GM19043 (cell line): ENCODE data around the gene DPP10.

ENCODE experiments used
- ATAC-seq: cut with Tn5 transposase; IDR thresholded peaks from one replicate; pipeline ENCODE4 v1.9.1; 2021; ENCODE audit warnings: low read depth; ENCODE audit not compliant: unreplicated experiment

Gene DPP10

DNA sequence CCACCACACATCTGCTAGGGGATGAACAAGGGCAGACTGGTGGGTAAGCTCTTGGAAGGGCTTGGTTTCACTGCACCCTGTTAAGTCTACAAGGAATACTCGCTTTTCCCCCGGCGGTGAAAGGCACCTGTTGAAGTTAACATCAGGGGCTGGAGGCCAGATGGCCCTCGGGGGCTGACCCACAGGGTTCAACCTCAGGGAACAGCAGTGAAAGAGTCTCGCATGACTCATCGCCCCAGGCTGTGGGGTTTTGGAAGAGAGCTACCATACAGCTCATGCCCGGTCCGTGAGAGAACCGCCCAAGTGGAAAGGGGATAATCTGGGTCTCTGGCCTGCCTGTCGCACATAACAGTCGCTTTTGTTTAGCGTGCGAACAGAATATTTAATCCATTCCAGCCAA, 748.0 kb downstream of the DPP10 start:
- ATAC-seq: no peak

DNA sequence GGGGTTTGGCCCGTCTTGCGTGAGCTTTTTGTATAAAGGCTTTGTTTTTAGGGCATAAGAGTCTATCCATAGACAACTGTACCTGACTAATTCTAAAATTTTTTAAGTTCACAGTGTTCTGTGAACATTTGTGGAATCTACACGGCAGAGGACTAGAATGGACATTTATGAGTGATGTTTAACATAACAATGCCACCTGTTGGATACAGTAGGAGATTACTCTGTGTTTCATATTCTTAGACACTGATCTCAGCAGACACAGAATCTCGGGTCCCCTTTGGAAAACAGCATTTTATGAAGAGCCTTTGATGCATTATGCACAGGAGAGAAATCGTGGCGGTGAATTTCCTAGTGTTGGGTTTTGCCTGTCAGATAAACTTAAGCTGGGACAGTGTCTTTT, 752.2 kb downstream of the DPP10 start:
- ATAC-seq: no peak

DNA sequence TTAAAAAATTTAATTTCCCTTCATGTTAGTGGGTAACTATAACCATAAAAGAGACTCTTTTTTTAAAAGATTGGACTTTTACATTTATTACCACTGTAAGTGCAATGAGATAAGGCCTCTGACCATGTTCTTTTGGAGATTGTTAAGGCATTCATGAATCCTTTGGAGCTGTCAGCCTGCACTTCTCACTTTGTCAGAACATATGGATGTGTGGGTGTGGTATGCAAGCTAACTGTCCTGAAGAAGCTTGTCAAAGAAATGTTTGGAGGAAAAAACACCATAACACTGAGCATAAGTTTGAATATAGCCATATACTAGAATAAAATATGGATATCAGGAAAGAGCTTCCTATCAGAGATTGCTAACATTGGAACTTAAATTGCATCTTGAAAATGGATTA, 754.1 kb downstream of the DPP10 start:
- ATAC-seq: no peak

DNA sequence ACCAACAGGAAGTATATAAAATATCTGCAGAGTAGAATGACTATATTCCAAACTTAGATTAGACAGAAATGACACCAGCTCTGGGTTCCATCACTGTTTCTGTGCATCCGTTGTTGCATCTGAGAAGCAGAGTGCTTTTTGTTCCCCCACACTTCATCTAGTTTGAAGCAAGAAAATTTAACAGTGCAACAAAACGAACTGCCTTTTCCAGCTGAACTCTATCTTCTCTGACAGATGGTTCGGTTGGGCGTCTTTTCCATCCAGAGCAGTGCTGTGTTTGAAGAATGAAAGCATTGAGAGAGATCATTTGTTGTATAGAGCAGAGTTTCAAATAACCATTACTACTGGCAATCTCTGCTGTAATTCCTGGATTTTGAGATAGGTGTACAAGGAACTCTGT, 757.5 kb downstream of the DPP10 start:
- no peak for ATAC-seq

DNA sequence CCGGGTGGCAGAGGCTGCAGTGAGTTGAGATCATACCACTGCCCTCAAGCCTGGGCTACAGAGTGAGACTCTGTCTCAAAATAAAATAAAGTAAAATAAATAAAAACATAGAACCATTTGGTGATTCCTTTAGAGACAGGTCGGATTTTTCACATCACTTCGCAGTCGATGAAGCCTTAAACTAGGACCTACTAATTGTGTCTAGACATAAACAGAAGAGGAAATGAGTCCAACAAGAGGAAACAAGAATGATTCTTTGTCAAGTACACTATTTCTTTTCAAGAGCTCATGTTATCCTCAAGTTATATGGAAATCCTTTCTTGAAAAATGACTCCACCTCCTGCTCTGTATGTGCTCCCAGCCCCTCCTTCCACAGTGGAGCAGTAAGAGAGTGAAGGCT, 758.9 kb downstream of the DPP10 start:
- no peak for ATAC-seq

DNA sequence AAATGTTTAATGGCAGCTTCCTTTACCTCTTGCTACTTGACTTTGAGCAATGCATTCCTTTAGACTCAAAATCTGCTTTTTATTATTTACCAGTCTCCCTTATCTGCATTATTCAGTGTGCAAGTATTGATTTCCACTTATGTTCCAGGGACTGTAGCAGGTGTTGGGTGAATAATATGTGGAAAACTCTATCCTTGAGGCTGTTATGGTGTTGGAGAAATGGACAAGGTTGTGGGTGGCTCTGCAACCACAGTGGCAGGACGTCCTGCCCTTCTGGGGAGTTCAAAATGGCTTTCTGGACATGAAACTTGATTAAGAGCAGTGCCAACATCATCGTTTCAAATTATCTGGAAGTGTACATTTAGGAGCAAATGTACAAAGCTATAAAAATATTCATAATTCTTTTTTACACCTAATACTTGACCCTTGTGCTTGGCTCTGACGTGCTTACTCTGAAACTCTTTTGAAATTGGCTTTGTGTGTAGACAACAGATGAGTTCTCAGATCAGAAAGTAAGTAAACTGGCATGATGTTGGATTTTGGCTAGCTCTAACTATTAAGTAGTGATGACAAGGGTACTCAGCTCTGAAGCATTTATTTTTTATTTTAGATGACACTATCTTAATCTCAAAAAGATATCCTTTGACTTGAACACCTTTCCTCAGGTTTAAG, 766.2 kb downstream of the DPP10 start:
- no peak for ATAC-seq

DNA sequence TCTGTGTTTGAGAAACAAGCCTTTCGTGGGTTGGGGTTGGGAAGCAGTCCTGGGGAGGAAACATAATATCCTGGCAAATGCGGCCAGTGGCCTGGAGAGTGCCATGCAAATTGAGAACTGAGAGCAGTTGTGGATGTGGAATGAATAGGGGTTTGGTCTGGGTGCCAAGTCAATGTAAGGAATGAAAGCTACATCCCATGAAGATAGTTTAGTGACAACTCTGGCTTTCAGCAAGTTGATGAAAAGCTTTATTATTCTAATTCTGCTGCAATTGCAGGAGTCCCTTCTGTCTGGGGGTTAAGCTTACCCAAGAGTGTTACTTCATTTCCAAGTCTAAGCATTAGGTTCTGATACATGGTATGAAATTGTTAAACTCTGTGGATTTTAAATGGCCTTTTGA, 771.6 kb downstream of the DPP10 start:
- no peak for ATAC-seq

DNA sequence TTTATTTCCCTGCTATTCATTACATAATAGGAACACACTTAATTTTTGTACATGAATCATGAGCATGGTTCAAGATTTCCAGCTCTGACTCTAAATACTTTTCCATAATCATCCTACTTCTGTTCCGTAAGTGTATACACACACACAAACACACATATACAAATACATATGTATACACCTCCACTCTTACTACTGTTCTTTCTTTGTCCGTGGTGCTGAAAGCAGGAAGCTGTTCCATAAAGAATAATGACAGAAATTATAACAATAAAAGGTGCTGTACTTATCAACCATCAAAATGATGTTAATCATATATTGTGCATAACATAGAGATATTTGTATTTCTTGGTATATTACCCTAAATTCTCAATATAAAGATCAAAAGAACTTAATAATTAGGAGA, 776.9 kb downstream of the DPP10 start:
- no peak for ATAC-seq

DNA sequence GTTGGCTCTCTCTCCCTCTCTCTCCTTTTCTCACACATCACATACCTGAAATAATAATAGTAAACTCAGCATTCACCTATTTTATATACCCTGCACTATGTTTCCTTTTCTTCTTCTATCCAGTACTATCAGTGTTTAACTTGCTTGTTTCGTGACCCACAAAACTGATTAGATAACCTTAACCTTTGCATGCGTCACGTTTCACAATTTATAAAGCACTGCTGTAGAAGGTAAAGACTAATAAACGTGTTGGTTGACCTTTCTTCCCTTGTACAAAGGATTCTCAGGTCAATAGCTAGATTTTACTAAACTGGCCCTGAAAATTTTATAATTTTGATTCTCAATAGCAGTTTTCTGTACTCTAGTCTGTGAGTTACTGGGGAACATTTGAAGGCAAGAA, 791.7 kb downstream of the DPP10 start:
- ATAC-seq: no peak

DNA sequence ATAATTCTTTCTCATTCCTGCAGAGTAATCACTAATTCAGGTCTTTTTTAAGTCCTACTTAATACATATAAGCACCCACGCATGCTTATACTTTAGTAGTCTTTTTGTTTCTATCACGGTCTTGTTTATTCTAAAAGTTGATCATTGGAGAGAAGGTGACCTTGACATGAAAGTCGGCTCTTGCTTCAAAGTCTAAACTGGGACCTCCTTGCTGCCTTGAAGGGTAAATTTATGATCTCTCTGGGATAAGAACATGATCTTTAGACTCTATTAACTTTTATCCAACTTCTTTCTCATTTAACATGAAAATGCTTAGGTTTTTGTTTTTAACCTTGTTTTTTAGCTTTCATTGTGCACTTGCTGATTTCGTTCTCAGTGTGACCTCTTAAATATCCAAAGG, 792.3 kb downstream of the DPP10 start:
- ATAC-seq: no peak

DNA sequence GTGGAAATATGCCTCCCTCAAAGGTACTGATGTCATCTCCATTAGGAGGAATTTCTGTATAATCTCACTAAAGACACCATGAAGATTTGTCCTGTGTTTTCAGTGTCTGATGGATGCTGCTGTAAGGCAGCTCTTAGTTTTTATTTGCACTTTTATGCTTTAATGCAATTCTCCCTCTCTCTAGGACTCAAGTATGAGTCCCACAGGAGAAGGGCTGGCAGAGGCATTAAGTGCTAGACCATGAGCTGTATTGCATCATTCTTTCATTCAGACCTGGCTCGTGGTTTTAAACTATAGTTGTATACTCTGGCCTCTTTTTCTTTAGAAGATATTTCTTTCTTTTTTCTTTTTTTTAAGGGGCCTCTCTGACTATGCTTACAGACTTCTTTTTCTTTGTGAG, 805.6 kb downstream of the DPP10 start:
- no peak for ATAC-seq

DNA sequence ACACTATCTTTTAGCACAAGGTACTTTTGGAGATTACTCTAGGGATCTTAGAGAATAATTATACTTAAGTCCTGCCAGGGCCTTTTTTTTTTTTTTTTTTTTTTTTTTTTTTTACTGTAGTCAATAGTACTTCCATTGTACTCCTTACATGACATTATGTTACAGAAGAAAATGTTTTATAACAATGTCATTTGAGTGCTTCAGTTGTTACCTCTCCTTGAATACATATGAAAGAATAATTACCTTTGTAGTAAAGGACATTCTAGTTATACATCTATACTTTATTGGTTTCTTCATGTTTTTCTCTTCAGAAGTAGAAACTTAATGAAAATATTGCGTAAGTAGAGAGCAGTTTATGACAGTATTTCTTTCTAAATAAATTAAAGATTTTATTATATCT, 834.9 kb downstream of the DPP10 start:
- ATAC-seq: no peak

DNA sequence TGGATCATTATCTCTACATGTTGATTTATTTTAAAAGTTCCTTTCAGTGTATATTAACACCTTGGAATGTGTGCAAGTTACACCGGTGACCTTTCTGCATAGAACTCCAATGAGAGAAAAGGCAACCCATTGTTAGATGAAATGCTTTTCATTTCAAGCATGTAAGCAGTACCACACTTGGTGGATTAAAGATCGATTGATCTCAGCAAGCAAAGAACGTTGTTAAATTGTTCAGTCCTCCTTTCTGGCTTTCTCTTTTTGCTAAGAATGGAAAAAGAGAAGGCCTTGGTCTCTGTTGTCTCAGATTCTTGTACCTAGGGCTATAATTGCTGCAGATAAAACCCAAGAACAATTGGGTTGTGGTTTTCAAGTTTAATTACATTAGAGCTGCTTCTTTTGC, 843.0 kb downstream of the DPP10 start:
- no peak for ATAC-seq

DNA sequence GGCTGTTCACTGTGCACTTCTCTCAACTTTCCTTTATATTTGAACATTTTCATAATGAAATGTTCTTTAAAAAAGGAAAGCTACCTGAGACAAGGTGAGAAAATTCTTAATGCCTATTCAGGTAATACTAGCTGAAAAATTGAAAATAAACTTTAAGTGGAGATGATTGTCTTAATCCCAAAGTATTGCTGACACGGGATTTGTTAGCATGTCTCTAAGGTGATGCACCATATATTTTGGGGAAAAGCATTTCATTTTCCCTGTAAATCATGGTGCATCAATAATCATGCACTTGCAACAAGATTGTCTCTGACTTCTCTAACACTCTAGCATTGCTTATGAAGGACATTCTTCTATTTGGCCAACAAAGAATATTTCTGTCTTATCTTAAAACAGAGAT, 848.0 kb downstream of the DPP10 start:
- ATAC-seq: no peak

DNA sequence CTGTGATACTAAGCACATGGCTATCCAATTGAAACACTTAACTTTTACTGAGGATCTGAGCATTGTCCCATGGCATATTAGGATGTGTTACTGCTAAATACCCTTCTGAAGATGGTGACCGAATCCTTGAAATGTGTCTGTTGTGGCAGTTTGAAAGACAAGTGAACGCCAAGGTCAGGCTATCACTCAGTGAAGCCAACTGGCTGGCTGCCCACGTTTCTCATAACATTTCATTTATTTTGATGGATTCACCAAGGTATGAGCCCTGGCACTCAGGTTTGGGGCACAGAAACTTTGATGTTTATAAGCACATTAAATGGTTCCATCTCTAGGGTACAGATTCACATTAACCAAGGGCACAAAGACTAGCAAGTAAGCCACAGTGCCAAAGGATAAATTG, 850.3 kb downstream of the DPP10 start:
- no peak for ATAC-seq

DNA sequence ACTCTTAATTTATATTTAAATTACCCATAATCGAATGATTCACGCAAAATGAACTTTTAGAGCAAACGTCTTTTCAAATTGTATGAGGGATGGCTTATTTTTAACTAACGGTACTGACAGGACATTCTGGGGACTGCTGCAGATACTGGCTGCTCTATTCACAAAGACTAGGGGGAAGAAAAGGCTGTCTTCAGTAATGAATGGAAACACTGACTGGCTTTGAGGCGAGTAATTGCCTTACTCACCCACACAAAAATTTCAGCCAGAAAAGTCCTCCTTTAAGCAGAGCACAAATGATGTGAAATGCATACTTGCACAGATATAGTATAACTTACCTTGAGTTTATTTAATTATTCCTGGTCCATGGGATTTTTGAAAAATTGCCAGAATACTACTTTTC, 852.6 kb downstream of the DPP10 start:
- no peak for ATAC-seq

DNA sequence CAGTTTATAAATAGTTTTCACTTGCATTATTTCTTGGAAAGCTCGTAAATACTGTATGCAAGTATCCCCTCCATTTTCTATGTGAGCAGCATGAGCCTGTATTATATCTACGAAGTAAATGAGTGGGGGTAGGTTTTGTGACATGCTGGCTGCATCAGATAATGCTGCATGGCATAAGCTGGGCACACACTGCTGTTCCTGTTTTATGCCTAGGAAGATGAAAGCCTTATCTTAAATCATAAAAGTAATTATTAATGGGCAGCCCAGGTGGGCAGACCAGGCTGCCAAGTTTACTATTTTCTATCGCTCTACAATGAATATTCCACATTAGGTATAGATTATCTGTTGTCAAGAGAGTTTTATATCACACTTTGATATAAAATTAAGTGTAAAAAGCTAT, 854.6 kb downstream of the DPP10 start:
- ATAC-seq: no peak

DNA sequence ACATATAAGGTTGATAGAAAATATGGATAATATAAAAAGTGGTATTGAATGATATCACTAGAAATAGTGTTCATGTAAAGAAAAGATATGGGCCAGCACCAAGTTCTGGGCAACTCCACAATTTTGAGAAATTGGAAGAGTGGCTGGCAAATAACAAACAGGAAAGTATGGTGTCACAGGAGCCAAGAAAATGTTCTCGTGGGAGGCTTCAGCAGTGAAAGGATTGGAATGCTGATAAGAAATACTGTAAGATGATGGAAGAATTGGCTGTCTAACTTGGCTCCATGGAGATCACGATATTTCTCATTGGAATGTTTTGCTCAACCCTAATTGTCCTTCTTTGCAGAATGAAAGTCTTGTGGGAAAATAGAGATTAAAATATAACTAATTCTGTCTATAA, 856.8 kb downstream of the DPP10 start:
- no peak for ATAC-seq

DNA sequence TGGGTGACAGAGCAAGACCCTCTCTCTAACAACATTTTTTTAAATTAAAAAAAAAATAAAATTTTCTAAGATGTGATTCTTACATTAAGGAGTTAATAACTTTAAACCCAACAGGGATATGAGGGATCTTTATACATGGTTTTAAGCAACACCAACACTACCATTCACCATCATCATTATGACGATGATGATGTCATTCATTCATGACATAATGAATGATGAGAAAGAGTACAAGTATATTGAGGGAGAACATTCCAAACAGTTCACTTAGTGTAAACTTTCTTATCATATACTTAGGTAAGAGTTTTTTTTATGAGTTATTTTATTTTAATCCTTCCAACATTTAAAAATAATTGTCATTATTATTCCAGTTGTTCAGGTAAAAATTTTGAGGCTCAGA, 863.3 kb downstream of the DPP10 start:
- no peak for ATAC-seq

DNA sequence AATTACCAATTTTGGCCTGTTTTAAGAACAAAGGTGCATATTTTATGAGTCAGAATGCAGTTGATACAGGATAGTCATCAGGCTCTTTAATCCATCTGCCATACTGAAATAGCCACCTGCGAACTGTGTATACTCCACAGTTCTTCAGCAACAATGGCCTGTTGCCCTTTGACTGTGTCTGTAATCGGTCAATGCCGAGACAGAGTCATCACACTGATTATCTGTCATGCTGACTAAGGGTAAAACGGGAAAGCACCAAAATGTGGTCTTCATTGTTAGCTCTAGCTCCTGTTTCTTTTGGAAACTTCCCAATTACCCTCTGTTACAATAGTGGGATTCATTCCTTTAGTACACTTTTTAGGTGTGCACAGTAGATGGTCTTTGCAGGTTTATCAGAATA, 871.7 kb downstream of the DPP10 start:
- no peak for ATAC-seq

DNA sequence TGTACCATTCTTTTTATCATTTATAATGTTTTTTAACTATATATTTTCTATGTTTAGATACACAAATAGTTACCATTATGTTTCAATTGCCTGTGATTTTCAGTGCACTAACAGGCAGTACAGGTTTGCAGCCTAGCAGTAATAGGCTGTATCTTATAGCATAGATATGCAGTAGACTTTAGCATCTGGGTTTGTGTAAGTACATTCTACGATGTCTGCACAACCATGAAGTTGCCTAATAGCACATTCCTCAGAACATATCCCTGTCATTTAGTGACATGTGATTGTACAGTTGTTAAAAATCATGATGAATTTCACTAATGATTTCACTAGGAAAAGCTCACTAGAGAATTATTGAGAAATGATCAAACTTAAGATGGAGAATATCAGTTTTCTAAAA, 884.6 kb downstream of the DPP10 start:
- no peak for ATAC-seq

DNA sequence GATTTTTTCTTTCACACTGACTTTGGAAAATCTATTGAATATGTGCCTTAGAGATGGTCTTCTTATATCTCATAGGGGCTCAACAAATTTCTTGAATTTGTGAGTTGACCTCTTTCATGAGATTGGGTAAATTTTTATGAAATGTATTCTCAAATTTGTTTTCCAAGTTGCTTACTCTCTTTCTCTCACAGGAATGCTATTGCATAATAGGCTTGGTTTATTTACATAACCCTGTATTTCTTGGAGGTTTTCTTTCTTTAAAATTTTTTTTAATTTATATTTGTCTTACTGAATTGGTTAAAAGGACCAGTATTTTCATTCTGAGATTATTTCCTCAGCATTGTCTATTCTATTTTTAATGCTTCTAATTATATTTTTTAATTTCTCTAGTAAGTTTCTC, 917.1 kb downstream of the DPP10 start:
- ATAC-seq: no peak

DNA sequence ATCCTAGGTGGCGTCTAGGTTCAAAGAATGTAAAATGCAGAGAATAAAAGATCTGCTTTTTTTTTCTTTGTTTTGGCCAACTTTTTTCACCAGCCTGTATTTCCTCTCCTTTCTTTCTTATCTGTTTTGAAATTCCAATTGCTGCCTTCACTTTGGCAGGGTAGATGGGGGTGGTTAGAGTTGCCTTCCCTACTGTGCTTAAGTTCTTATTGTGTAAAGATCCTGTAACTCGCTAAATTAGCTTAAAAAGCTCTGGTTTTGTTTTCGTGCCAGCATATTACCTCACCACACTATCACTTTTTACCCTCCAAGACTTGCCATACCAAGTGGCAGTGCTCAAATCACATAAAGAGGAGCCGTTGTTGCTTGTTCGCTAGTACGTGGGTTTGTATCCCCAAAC, 921.7 kb downstream of the DPP10 start:
- ATAC-seq: no peak
